ENCODE measurements around the gene FAM43B. TPM values are rescaled to one million over a fixed set of nuclear protein-coding genes. Genes with fewer than 3 reads are reported as not detected.

Gene FAM43B
- total RNA-seq, 4 donors from 2014 or later = 0.90 to 1.0 TPM; not detected in 2

DNA sequence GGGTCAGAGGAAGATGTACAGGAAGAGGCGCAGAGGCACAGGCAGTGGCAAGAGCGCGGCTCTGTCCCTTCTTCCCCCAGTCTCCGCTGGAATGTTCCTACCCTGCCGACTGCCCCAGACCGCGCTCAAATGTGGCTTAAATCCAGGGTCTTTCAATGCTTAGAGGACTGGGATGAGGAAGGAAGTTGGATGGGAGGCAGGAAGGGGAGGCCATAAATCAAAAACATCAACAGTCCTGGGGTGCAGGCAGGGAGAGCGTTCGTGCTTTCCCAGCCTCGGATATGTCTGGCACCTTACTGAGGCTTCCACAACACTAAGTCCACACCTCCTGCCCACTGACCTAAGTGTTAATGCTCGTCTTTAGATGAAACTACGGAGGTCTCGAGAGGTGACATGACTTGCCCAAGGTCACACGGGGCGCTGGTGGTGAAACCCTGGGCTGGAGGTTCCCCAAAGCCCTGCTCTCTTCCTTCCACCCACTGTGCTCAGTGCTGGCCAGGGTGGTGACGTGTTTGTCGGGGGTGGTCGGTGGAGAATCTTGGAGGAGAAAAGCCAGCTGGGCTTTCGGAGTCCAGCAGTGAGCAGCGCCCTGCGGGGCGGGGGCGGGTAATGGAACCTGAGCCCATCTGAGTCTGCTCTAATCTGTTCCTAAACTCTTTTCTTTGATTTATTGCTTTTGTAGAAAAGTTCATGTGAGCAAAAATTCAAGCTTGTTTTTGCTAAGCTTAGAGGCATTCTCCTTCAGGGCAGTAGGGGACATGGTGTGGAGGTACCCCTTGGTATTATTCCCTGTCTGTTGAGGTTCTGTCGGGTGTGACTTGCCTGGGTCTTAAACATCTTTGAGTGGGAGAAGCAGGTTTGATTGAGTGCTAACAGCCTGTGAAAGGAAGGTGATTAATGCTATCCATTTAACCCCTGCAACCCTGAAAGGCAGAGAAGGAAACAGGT lies 37.2 kb downstream of the FAM43B start:
- no peak for DNase-seq (ENCODE audit: low spot score in 2 of 2)
- Histone ChIP-seq H3K27me3 (peaks cover 0 to 56% of the 10 kb centered on the region in 2 donors), H3K9me3 (peaks cover 0 to 4% (median 0%) of the 10 kb centered on the region in 4 donors), H3K4me1 (peaks cover 0 to 9% (median 0%) of the 10 kb centered on the region in 4 donors), H3K36me3 (no peaks in the 10 kb centered on the region), H3K4me3 (peak overlapping the region in 2 of 4 donors; percentile 14 to 34), H3K27ac (peak overlapping the region in 2 of 4 donors; percentile 62 to 66)
- TF ChIP-seq EP300 (IDR thresholded peaks at IDR 0.05) = no peak
- no peak for TF ChIP-seq POLR2A (IDR thresholded peaks at IDR 0.05)
- no peak for TF ChIP-seq CTCF (IDR thresholded peaks at IDR 0.05)
- WGBS, 2 donors = 26 to 32% methylated on average over 23 to 24 of the region's 24 CpGs

DNA sequence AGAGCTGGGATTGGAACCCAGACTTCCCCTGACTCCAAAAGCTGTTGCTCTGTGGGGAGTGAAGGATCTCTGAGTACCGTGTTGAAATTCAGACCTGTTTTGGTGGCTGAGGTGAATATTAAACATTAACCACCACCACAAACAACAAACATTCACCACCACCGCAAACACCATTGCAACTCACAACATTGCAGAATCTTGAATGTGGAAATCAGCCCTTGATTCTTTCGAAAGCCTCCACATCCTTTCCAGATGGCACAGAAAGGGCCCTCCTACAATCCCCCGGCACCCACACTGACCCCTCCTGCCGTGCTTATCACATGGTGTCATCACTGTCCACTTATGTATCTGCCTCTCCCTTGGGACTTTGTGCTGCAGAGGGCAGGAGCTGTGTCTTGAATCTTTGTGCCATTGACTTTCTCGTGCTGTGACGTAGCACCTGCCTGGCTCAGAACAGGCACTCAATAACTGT lies 38.0 kb downstream of the FAM43B start:
- Histone ChIP-seq H3K36me3 (no peaks in the 10 kb centered on the region), H3K4me3 (peak overlapping the region in 1 of 4 donors; percentile 34), H3K9me3 (peaks cover 0 to 4% (median 0%) of the 10 kb centered on the region in 4 donors), H3K4me1 (peaks cover 0 to 9% (median 0%) of the 10 kb centered on the region in 4 donors), H3K27me3 (peaks cover 0 to 56% of the 10 kb centered on the region in 2 donors), H3K27ac (peak overlapping the region in 2 of 4 donors; percentile 37 to 66)
- TF ChIP-seq EP300 (IDR thresholded peaks at IDR 0.05) = no peak
- no peak for TF ChIP-seq CTCF (IDR thresholded peaks at IDR 0.05)
- TF ChIP-seq POLR2A (IDR thresholded peaks at IDR 0.05) = no peak
- peak in 1 of 2 donors; percentile 19 for DNase-seq (ENCODE audit: low spot score in 2 of 2)
- WGBS, 2 donors = 41 to 46% methylated on average over 7 of the region's 7 CpGs

- TF ChIP-seq POLR2A (IDR thresholded peaks at IDR 0.05) (no peak), EP300 (IDR thresholded peaks at IDR 0.05) (no peak), CTCF (IDR thresholded peaks at IDR 0.05) (no peak)
- Histone ChIP-seq H3K36me3 (no peaks in the 10 kb centered on the region), H3K9me3 (no peaks in the 10 kb centered on the region), H3K27me3 (peaks cover 0 to 42% of the 10 kb centered on the region in 2 donors), H3K27ac (no peak overlapping the region), H3K4me1 (peaks cover 0 to 9% (median 0%) of the 10 kb centered on the region in 4 donors), H3K4me3 (no peak overlapping the region)
- WGBS, 2 donors = 84 to 86% methylated on average over 5 of the region's 5 CpGs
- DNase-seq (ENCODE audit: low spot score in 2 of 2) = no peak
Observed at GRCh38 chr1:20593756-20594155, 41.4 kb downstream of the FAM43B start.

DNA sequence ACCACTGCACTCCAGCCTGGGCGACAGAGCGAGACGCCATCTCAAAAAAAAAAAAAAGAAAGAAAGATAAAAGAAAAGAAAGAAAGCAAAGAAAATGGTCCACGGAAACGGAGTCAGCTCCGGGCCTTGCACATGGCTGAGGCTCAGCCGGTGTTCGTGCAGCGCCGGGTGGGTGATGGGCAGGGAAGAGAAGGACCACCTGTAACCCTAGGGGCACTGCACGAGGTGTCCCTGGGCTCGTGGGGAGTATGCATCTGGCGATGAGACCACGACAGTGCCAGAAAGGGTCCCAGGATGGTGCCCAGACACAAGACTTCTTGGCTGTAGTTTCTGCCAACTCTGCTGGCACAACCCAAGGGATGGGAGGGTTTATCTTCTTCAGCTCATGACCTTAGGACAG lies 42.4 kb downstream of the FAM43B start:
- Histone ChIP-seq H3K9me3 (no peaks in the 10 kb centered on the region), H3K4me1 (peaks cover 0 to 1% (median 0%) of the 10 kb centered on the region in 4 donors), H3K27ac (no peak overlapping the region), H3K27me3 (peaks cover 0 to 32% of the 10 kb centered on the region in 2 donors), H3K4me3 (no peak overlapping the region), H3K36me3 (no peaks in the 10 kb centered on the region)
- TF ChIP-seq CTCF (IDR thresholded peaks at IDR 0.05) (no peak), EP300 (IDR thresholded peaks at IDR 0.05) (no peak), POLR2A (IDR thresholded peaks at IDR 0.05) (no peak)
- no peak for DNase-seq (ENCODE audit: low spot score in 2 of 2)
- 86 to 89% methylated on average over 14 of the region's 14 CpGs for WGBS, 2 donors

- TF ChIP-seq POLR2A (IDR thresholded peaks at IDR 0.05) = no peak
- Histone ChIP-seq H3K4me3 (no peak overlapping the region), H3K9me3 (no peaks in the 10 kb centered on the region), H3K27me3 (peaks cover 0 to 20% of the 10 kb centered on the region in 2 donors), H3K4me1 (no peaks in the 10 kb centered on the region), H3K27ac (no peak overlapping the region), H3K36me3 (no peaks in the 10 kb centered on the region)
- no peak for DNase-seq (ENCODE audit: low spot score in 2 of 2)
- 48 to 52% methylated on average over 6 of the region's 6 CpGs for whole genome bisulfite sequencing, 2 donors
Observed at GRCh38 chr1:20596106-20596505, 43.7 kb downstream of the FAM43B start.

Measured in tibial nerve (tissue), 4 donors.